HG02840 (cell line): Measurements from ENCODE around the gene OTULIN.

Experiments used
- ATAC-seq: cut with Tn5 transposase; IDR thresholded peaks from one replicate; pipeline ENCODE4 v1.9.1; 2021; ENCODE audit warnings: mild to moderate bottlenecking, moderate library complexity, moderate number of reproducible peaks; ENCODE audit not compliant: unreplicated experiment, low FRiP score

OTULIN gene

DNA sequence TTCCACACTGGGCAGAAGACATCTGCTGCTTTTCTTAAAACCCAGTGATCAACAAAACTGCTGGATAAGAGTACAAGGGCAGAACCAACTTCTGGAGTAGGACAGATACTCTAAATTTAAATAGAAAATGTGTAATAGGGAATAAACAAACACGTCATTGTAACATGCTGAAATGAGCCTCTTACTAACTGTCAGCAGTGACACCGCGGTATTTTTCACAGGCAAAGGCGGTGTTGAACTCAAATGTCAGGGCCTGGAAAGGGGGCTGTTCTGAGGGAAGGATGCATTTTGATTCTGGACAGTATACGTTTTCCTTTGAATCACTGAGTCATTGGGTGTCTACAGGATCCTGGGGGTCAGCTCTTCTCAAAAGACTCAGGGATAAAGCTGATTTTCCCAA lies 73.5 kb downstream of the OTULIN start:
- ATAC-seq: no peak

DNA sequence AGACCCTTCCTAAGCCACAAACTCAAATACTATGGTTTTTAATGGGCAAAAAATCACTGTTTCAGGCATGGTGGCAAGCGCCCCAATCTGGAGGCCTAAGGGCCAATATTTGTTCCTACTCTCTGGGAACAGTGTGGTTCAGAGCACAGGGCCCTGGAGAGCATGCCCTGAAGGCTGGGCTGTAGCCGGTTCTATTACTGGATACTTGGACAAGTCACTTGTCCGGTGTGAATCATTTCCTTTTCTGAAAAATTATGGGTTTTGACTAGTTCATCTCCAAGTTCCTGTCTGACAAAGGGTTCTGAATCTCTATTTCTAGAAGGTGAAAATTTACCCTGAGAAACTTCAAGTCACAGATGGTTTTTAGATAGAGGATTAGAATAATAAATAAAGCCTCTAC lies 75.0 kb downstream of the OTULIN start:
- ATAC-seq: no peak

DNA sequence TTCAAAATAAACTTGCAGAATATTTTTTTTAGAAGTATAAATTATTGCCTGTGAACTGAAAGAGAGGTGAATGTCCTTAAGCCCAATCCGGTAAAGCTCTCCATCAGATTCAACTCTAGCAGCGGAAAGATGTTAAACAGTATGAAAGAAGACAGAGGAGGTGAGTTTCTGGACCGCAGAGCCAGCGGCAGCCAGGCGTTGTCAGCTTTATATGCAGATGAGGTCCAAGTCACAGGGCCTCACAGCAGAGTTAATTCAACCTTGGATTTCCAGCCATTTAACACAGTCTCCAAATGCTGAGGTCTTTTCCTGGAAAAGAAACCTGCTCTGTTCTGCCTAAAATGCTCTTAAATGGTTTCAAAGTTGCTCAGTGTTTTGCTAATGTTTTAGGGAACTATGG lies 75.5 kb downstream of the OTULIN start:
- no peak for ATAC-seq

DNA sequence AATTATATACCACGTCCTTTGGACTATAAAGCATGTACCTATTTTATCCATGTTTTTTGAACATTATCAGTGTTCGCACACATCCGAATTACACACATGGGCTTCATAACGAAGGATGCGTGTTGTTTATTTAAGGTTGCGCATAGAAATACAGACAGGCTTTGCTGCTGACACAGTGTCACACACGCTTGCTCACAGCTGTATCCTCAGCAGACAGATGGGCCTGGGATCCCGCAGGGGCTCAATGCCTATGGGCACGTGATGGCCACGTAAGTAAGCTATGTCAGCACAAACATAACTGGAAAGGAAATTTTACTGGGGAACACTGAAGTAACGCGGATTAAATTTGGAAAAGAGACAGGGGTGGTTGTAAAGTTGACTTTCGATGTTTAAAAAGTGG lies 76.6 kb downstream of the OTULIN start:
- no peak for ATAC-seq

DNA sequence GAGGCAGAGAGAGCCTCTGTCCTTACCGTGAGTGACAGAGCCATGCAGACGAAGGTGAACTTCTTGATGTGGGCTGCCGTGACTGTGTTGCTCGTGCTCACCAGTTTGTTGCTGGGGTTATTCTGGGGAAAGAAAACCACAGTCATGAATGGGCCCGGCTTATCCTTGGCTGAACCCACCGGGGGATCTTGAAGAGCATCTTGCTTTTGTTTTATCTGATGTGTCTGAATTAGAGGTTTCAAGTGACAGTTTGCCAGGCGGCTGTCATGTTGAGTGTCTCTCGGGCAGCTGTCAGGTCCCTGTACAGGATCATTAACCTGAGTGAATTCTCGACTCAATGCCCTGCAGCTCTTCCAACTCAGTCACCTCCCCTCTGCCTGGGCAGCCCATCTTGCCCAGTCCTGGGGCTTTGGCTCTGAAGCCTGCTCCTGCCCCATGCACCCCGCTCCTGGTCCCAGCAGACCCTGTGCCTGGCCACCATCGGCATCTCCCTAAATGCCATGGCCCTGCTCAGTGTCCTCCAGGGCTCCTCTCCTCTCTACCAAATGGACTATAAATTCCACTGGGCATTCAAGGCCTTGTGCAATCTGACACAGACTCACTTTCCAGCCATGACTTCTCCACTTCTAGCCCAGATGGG lies 77.4 kb downstream of the OTULIN start:
- no peak for ATAC-seq

DNA sequence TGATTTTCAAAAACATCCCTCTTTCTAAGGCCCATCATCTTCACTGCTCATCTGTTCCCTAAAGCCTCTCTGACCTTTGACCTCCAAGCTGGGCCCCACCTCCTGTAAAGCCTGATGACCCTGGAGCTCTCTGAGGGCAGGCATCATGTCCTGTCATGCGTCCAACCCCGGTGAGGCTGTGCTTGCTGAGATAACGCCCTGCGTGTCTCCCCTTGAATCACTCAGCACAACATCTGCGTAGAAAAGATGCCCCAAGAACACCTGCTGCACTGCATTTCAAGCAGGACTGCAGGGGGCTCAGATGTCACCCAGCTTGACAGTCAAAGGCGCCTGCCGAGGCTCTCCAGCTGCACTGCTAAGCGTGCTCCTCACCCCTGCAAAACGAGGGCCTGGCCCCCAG lies 78.0 kb downstream of the OTULIN start:
- no peak for ATAC-seq

DNA sequence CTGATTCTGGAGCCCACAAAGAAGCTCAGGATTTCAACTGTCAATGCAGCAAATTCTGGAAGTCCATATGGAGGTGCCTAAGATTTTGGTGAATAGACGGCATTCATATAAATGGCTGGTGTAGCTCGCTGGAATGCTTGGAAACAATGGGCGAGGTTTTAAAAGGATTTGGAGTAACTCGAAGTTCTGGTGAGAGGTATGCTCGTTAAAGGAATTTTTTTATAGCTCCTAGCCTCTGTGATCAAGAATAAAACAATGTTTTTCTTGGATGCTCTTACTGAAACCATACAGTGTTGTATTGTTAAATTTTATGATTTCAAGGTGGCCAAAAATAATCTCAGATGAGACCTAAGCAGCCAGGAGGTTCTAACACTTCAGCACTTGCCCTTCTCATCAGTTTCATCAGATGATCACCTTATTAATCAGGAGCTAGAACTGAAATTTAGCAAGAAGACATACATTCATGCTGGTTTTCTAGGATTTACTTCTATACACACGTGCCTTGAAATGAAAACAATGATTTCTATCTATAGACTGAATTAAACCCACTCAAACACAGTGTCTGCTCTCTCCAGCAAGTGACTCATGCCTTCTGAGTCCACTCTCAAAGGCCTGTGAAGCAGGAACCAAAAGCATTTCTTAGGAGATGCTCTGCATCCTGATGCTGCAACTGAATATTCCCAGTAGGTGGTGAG lies 79.2 kb downstream of the OTULIN start:
- no peak for ATAC-seq

DNA sequence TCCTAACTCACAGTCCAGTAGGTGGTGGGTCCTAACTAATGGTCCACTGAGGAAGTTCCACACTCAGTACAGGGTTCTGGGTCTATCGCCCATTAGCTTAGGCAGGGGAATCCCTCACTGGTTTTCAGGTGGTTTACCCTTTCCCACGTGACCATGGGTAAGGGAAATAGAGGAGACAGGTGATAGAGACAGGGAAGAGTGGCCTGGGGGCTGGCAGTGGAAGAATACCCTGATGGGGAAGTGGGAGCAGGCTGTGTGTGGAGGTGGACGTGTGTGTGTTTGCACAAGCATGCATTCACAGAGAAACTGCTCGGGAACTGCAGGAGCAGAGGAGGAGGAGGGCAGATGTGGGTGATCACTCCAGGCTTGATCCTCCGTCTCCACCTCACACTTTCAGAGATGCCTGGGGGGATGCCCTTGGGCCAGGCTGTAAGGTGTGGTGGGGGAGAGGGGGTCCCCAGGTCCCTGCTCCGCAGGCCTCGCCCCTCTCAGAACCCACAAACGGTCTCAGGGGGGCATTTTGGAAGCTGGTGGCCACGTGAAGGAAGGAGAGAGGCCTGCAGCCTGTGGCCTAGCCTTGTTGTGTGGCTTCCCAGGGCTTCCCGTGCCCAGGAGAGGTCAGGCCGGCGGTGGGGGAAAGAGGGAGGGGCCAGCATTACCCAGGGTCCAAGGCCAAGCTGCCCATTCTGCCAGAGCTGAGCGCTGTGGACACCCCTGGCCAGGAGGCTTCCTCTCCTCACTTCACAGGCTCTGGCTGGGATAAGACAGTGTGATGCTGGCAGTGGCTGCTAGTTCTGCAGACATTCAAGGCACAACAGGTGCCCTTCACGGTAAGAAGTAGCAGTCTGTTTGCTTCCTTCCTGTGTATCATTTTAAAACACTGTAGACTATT lies 80.0 kb downstream of the OTULIN start:
- no peak for ATAC-seq

DNA sequence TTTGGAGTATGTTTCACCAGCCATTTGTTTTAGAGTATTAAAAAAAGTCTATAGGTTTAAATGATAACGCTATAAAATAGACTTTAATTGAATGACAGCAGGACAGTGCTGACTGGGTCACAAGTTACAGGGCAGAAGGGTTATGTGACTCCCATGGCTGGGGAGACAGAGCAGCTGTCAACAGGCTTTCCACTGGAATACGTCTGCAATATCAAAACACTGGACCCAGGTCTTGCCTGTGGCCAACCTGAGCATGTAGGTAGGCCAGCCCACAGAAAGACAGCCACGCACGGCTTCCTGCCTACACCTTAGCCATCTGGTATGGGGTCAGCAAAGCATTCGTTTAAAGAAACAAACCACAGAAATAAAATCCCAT lies 80.7 kb downstream of the OTULIN start:
- no peak for ATAC-seq

DNA sequence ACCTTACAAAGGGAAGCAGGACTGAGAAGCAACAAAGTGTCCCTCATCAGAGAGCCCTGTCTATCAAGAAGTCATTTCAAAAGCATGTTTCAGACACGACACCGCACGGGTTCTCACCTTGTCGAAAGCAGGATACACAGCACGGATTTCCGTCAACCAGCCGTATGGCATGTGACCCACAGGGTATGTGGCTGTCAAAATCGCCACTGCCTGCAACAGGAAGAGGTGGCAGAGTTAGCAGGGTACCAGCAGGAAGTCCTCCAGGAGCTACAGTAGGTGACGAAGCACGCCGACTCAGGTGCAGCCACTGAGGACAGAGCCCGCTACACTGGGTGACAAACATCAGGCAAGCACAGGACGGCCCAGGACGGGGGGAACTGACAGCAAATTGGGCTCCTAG lies 81.2 kb downstream of the OTULIN start:
- ATAC-seq: no peak

DNA sequence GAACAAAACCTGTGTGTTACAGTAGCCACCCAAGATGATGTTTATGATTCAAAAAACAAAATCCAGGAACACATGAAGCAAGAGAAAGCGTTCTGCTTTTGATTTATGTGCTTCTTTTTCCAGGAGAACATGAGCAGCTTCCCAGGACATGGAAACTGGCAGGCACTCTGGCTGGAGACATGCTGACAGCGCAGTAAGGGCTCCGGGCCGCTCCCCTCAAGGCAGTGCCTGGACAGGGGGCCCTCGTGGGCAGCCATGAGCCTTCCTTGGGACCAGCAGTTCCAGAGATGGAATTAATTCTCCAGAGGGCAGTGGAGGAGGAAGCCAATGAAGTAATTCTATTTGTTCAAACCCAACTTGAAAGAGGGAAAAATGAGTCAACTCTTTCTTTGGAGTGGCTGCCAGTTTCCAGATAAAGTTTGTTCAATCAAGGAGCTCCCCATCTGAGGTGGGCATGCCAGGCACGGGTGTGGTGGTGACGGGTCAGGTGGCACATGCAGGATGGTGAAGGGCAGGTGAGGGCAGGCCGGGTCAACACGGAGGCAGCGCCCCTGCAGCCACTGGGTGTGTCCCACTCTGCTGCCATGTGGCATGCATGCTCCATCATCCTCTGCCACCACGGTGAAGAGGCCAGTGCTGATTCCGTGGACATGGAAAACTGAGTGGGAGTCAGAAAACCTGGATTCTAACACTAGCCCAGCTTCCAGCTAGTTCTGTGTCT lies 83.8 kb downstream of the OTULIN start:
- ATAC-seq: no peak
